ENCODE data around the gene MEIS2.

DNA sequence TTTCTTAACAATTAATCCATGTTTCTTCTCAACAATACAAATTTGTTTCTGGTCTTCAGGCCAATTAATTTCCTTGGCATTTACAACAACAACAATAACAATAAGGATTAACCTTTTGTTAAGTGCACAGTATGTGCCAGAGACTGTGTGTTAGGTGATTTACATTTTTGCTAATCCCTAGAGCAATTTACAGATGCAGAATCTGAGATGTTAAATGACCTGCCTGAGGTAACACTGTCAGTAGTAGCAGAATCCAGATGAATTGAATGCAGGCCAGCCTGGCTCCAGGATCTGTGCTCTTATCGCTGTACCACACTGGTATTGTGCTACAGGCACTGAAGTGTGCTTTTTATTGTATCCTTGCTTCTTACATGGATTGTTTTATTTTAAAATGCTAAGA is 122.2 kb downstream of the MEIS2 start:
- TF ChIP-seq EHMT2 (IDR thresholded peaks at IDR 0.05; ENCODE audit: low read depth) (no peak), NR3C1 (IDR thresholded peaks at IDR 0.05) (no peak), SMC3 (IDR thresholded peaks at IDR 0.05) (no peak)
- TF ChIP-seq, protein P1, sequence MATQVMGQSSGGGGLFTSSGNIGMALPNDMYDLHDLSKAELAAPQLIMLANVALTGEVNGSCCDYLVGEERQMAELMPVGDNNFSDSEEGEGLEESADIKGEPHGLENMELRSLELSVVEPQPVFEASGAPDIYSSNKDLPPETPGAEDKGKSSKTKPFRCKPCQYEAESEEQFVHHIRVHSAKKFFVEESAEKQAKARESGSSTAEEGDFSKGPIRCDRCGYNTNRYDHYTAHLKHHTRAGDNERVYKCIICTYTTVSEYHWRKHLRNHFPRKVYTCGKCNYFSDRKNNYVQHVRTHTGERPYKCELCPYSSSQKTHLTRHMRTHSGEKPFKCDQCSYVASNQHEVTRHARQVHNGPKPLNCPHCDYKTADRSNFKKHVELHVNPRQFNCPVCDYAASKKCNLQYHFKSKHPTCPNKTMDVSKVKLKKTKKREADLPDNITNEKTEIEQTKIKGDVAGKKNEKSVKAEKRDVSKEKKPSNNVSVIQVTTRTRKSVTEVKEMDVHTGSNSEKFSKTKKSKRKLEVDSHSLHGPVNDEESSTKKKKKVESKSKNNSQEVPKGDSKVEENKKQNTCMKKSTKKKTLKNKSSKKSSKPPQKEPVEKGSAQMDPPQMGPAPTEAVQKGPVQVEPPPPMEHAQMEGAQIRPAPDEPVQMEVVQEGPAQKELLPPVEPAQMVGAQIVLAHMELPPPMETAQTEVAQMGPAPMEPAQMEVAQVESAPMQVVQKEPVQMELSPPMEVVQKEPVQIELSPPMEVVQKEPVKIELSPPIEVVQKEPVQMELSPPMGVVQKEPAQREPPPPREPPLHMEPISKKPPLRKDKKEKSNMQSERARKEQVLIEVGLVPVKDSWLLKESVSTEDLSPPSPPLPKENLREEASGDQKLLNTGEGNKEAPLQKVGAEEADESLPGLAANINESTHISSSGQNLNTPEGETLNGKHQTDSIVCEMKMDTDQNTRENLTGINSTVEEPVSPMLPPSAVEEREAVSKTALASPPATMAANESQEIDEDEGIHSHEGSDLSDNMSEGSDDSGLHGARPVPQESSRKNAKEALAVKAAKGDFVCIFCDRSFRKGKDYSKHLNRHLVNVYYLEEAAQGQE (IDR thresholded peaks at IDR 0.05) = no peak
